Esophagus squamous epithelium (tissue), 4 donors: ENCODE data around the gene MAP7D2.

ENCODE experiments used
- CTCF ChIP-seq, 6 experiments: fragments of 450-650 bp in 4 of 6; fragments of 200-600 bp in 2 of 6; sonication (generic) in 2 of 6; IDR thresholded peaks; one replicate each; pipeline ENCODE4 v1.5.1; 2016 to 2019; ENCODE audit warnings: antibody characterized with exemption in 6 of 6, mild to moderate bottlenecking in 4 of 6, moderate library complexity in 4 of 6
- POLR2A ChIP-seq, 4 donors: fragments of 450-650 bp; IDR thresholded peaks; one replicate each; pipeline ENCODE4 v1.6.1; 2017; ENCODE audit warnings: antibody characterized with exemption in 4 of 4, mild to moderate bottlenecking in 4 of 4, moderate library complexity in 3 of 4

- no peak for TF ChIP-seq POLR2A (IDR thresholded peaks at IDR 0.05)
- no peak for TF ChIP-seq CTCF (IDR thresholded peaks at IDR 0.05)
Measured at GRCh38 chrX:20032201-20032600, 84.5 kb downstream of the MAP7D2 start.
